Measurements from ENCODE around the gene CALD1.

The CALD1 gene

GRCh38 chr7:134988161-134988560 is 208.7 kb downstream of the CALD1 start:
- in situ Hi-C loops (cut with HindIII; ENCODE audit: low sequenced_read_pairs), result no loop called here

- in situ Hi-C loops (cut with HindIII; ENCODE audit: low sequenced_read_pairs), result no loop called here
Measured at GRCh38 chr7:134991469-134992339, 212.3 kb downstream of the CALD1 start.

GRCh38 chr7:134992626-134993179 is 213.3 kb downstream of the CALD1 start:
- in situ Hi-C loops (cut with HindIII; ENCODE audit: low sequenced_read_pairs), result no loop called here

- in situ Hi-C loops (cut with HindIII; ENCODE audit: low sequenced_read_pairs), result no loop called here
Measured at GRCh38 chr7:134993877-134994456, 214.5 kb downstream of the CALD1 start.

GRCh38 chr7:134995239-134996096 is 216.0 kb downstream of the CALD1 start:
- in situ Hi-C loops (cut with HindIII; ENCODE audit: low sequenced_read_pairs), result no loop called here

GRCh38 chr7:134996097-134996550 is 216.7 kb downstream of the CALD1 start:
- in situ Hi-C loops (cut with HindIII; ENCODE audit: low sequenced_read_pairs), result no loop called here

GRCh38 chr7:134997214-134997885 is 217.9 kb downstream of the CALD1 start:
- in situ Hi-C loops (cut with HindIII; ENCODE audit: low sequenced_read_pairs), result no loop called here

GRCh38 chr7:134999136-134999535 is 219.7 kb downstream of the CALD1 start:
- in situ Hi-C loops (cut with HindIII; ENCODE audit: low sequenced_read_pairs), result no loop called here

GRCh38 chr7:135001390-135002165 is 222.1 kb downstream of the CALD1 start:
- in situ Hi-C loops (cut with HindIII; ENCODE audit: low sequenced_read_pairs), result no loop called here

GRCh38 chr7:135012229-135012628 is 232.8 kb downstream of the CALD1 start:
- in situ Hi-C loops (cut with HindIII; ENCODE audit: low sequenced_read_pairs), result no loop called here
